HTERT RPE-1 (cell line): Measurements from ENCODE around the gene CCDC17.

Experiments used
- in situ Hi-C: fragments of 300-500 bp; cut with MboI; formaldehyde crosslinking; loops from 4 replicates; pipeline ENCODE4 v1.14.3; 2020; ENCODE audit warnings: low sequenced_read_pairs

The CCDC17 gene

DNA sequence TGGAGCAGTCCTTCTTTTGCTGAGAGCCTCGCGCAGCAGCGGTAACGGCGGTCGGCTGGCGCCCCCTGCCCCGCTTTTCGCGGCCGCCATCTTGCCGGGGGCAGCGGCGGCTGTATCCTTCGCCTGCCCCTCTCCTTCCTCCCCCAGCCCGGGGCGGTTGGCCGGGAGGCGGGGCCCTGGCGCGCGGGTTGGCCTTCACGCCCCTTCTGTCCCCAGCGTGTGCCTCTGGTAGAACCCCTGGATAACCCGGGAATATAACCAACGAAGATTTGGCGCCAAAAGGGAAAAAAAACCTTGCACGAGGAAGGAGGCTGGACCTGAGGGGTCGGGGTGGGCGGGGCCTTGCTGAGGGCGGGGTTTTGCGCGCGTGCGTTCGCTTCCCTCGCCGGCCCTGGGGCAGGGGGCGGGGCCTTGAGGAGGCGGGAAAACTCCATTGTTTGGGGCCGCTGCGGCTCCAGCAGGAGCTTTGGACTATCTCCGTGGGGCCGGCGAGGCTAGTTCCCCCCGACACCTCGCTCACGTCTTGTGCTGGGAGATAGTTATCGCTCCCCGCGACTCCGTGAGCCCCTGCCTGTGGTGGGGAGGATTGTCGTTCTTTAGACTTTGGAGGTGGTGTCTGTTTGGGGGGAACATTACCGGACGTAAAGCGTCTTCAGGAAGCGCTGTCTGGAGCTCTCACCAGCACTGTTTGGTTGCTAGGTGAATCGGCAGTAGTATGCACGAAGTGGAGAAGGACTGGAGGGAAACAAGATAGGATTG is 39.3 kb downstream of the CCDC17 start:
- in situ Hi-C loops, result no loop called here

DNA sequence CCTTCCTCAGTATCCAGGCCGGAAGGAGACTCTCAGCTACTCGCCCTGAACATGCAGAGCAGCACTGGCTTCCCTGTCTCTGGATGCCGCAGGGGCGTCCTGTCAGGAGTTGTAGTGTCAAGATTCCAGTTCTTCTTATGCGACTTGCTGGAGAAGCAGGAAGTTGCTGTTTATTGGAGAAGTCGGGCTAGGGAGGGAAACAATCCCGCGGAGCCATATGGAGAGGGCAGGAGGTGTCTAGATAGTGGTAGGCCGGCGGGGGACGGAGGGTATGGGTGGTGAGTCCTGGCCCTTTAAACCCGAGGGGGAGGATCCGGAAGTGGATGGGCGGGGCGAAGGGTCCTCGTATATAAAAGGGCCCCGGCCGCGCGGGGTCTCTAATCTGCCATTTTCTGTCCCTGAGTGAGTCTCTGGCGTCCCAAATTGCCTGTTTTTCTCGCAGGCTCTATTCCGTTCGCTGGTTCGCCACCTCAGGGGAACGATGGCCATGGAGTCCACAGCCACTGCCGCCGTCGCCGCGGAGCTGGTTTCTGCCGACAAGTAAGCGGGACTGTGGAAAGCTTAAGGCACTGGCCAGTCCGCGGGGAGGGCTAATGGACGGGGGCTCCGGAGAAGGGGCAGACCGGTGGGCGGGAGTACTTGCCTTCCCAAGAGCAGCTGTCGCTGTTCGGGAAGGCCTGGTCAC is 40.0 kb downstream of the CCDC17 start, which contains the start of gene NASP:
Gene NASP (plus strand): TSS at position 376 of the 685 bp plus-strand sequence. CDS start 106 bp downstream, at position 482.
- in situ Hi-C loops, result no loop called here

DNA sequence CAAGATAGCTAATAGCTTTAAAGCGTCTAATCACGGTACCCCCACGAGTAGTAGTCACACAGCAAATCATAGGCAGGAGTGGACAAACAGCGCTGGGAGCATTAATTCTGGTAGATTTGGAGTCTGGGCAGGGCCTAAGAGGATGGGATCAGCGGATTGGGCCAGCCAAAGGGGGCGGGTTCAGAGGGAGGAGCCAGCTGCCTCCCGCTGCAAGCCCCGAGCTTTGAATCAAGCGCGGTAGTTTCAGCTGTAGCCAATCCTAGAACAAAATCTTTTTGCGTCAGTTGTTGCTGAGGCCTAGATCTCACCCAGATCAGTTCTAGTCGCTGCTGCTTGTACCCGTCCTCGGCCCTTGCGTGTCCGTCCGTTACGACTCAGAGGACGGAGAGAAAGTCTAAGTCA is 40.6 kb downstream of the CCDC17 start:
- in situ Hi-C loops, result no loop called here

DNA sequence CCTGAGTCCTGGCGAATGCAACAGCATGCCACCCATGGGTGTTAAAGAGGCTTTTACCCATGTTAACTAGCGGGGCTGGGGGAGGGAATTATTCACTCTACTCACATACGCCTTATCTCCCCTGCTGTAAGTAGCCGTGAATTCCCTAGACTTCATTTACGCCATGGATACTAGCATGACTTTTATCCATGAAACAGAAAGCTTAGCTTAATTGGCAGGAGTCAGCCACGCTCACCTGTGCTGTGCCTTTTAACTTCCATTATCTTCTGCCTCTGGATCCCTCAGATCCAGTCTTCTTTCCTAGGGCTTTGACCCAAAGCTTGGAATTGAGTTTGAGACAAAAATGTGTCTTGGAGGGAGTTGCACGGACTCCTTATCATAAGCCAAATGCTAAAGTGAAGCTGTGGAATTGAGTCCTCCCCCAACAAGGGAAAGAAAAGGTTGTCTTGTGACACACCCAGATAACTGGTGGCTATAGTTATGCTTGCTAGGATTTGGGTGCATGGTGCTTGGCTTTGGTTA is 49.7 kb downstream of the CCDC17 start:
- in situ Hi-C loops, result no loop called here

DNA sequence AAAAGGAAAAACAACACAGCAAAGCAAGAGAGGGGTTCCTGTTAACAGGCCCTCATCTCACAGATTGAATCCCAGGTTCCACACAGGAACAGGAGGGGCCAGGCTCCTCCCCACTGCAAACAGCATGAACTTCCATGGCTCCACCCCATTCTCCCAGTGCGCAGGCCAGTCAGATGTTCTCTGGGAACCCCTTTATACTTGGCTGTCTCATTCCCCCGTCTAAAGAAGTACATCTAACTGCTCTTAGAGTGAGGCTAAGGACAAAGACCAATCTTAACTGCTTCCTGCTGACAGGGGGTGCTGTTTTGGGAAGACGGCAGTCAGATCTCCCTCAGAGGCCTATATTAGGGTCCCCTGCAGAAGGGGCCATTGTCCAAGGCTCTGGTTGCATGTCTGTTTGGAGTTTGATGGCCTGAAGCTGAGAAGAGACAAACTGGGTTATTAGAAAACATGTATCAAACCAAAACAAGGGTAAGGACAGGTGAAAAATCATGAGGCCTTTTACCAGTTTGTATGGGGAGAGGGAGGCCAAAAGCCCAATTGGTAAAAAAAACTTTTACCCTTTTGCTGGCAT is 50.5 kb downstream of the CCDC17 start:
- in situ Hi-C loops, result no loop called here

DNA sequence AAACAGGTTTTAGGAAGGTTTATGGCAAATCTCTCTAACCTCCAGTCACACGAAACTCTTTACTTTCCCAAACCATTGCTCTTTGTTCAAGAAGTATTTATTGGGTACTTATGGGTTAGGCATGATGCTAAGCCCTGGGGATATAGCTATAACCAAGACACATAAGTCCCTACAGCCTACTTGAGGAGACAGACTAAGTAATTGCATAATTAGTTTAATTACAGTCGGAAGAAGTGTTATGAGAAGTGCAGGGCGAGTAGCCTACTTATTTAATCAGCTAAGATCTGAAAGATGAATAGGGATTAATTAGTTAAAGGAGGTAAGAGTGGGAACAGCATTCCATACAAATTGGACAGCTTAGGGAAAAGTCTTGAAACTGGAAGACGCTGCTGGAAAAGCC is 53.2 kb downstream of the CCDC17 start:
- in situ Hi-C loops, result no loop called here
